Bone marrow (tissue), 2 donors: ENCODE data around the gene SPEM3.

ENCODE experiments used
- DNase-seq, 2 donors: peaks; one replicate each; lab custom pipeline; 2025; lab: John Stamatoyannopoulos, UW

Gene SPEM3

GRCh38 chr17:7421186-7421585, 7.5 kb upstream of the SPEM3 start:
- DNase-seq = no peak

GRCh38 chr17:7423679-7424078, 5.0 kb upstream of the SPEM3 start:
- no peak for DNase-seq

- DNase-seq = no peak
These were observed 3.3 kb upstream of the SPEM3 start, which contains the start of gene SPEM2 for GRCh38 chr17:7425316-7425715. TSS of gene SPEM2 (plus strand) at chr17:7425616. CDS start at chr17:7425689, 73 bp downstream.

- DNase-seq = no peak
These were observed 2.9 kb upstream of the SPEM3 start for GRCh38 chr17:7425756-7426155.

GRCh38 chr17:7426203-7426863, 2.3 kb upstream of the SPEM3 start:
- no peak for DNase-seq

GRCh38 chr17:7426896-7427489, 1.7 kb upstream of the SPEM3 start:
- no peak for DNase-seq

- no peak for DNase-seq
These were observed 1.1 kb upstream of the SPEM3 start for GRCh38 chr17:7427549-7427948.

GRCh38 chr17:7429722-7430121, 1.1 kb downstream of the SPEM3 start:
- no peak for DNase-seq

- DNase-seq = no peak
These were observed 2.6 kb downstream of the SPEM3 start for GRCh38 chr17:7431231-7431630.

GRCh38 chr17:7432296-7432695, 3.6 kb downstream of the SPEM3 start:
- DNase-seq = no peak

- DNase-seq = peak; percentile 31 to 57
These were observed 7.3 kb downstream of the SPEM3 start for GRCh38 chr17:7435676-7436555.

GRCh38 chr17:7436556-7437368, 8.1 kb downstream of the SPEM3 start:
- peak; percentile 18 to 19 for DNase-seq

- no peak for DNase-seq
These were observed 8.8 kb downstream of the SPEM3 start for GRCh38 chr17:7437369-7437863.

GRCh38 chr17:7437950-7438614, 9.4 kb downstream of the SPEM3 start:
- DNase-seq = peak in 1 of 2 donors; percentile 48

GRCh38 chr17:7438656-7439460, 10.2 kb downstream of the SPEM3 start:
- DNase-seq = no peak

- DNase-seq = no peak
These were observed 10.9 kb downstream of the SPEM3 start, which contains the start of gene FGF11 for GRCh38 chr17:7439462-7440112. TSS of gene FGF11 (plus strand) at chr17:7439512. CDS start at chr17:7439621, 109 bp downstream.

- DNase-seq = no peak
These were observed 11.6 kb downstream of the SPEM3 start for GRCh38 chr17:7440113-7440833.

GRCh38 chr17:7440834-7441195, 12.2 kb downstream of the SPEM3 start:
- peak in 1 of 2 donors; percentile 47 for DNase-seq

- DNase-seq = no peak
These were observed 12.6 kb downstream of the SPEM3 start for GRCh38 chr17:7441266-7441665.
